Mesothelial cell of epicardium (in vitro differentiated cells): Measurements from ENCODE around the gene CDH11. TPM values are rescaled to one million over a fixed set of nuclear protein-coding genes. Genes with fewer than 3 reads are reported as not detected.

Source experiments
- DNase-seq, 2 experiments: peaks; one replicate each; pipeline ENCODE4 v3.0.0; 2021; ENCODE audit warnings: low spot score in 2 of 2; ENCODE audit not compliant: unreplicated experiment in 2 of 2
- H3K27ac Mint-ChIP-seq: 2 replicates; pipeline ENCODE4 v1.8.0; 2021; ENCODE audit warnings: mixed read lengths
- H3K27me3 Mint-ChIP-seq: 2 replicates; pipeline ENCODE4 v1.8.0; 2021; ENCODE audit warnings: low read depth, mixed read lengths
- H3K36me3 Mint-ChIP-seq: 2 replicates; pipeline ENCODE4 v1.8.0; 2021; ENCODE audit warnings: mixed read lengths
- H3K4me1 Mint-ChIP-seq: 2 replicates; pipeline ENCODE4 v1.8.0; 2021; ENCODE audit warnings: mixed read lengths
- H3K4me3 Mint-ChIP-seq: 2 replicates; pipeline ENCODE4 v1.8.0; 2021; ENCODE audit warnings: mild to moderate bottlenecking, moderate library complexity, mixed read lengths
- H3K9me3 Mint-ChIP-seq: 2 replicates; pipeline ENCODE4 v1.8.0; 2021; ENCODE audit warnings: mixed read lengths
- total RNA-seq: library from RNA; stranded (reverse); gene quantifications from 3 replicates; pipeline ENCODE4 v1.2.1, GENCODE V29; 2021
- TF ChIP-seq, protein P1 (sequence below): fragments of 200-600 bp; sonication (generic); IDR thresholded peaks from one replicate; pipeline ENCODE4 v1.5.0; 2021; ENCODE audit warnings: antibody characterized with exemption; ENCODE audit not compliant: unreplicated experiment

The CDH11 gene
- total RNA-seq, 1 donor from 2014 or later, result 376 TPM

DNA sequence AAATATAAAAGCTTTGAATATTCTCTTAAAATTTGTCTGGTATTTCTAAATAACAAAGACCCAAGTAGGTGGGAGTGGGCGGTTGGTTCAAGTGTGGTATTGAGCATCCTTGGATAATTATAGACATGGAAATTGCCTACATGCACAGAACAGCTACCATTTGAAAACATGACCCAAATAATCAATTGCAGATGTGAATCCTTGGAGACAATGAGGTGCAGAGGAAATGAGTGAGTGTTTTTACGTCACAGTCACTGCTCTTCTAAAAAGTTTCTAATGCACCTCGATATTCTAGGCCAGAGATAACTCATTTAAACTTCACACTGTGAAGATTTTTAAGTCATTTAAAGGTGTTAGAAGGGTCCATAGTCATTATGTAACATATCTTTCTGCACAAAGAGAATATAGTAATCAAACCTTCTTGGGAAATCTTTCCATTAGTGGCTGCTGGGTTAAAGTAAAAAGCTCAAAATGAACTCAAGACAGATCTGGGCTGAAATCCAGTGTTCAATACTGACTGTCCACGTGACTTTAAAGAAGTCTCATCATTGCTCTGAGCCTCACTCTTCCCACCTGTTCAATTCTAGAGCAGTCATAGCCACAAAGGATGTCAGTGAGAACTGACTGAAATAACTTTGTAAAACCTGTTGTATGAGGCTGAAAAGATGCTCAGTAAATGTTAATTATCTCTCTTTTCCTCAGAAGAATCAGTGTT, 144.5 kb downstream of the CDH11 start:
- H3K27ac Mint-ChIP-seq, result no peak overlapping the region
- peaks cover 9% of the 10 kb centered on the region for H3K4me1 Mint-ChIP-seq
- DNase-seq, result no peak
- no peaks in the 10 kb centered on the region for H3K27me3 Mint-ChIP-seq
- peaks cover 15% of the 10 kb centered on the region for H3K36me3 Mint-ChIP-seq
- TF ChIP-seq, protein P1, sequence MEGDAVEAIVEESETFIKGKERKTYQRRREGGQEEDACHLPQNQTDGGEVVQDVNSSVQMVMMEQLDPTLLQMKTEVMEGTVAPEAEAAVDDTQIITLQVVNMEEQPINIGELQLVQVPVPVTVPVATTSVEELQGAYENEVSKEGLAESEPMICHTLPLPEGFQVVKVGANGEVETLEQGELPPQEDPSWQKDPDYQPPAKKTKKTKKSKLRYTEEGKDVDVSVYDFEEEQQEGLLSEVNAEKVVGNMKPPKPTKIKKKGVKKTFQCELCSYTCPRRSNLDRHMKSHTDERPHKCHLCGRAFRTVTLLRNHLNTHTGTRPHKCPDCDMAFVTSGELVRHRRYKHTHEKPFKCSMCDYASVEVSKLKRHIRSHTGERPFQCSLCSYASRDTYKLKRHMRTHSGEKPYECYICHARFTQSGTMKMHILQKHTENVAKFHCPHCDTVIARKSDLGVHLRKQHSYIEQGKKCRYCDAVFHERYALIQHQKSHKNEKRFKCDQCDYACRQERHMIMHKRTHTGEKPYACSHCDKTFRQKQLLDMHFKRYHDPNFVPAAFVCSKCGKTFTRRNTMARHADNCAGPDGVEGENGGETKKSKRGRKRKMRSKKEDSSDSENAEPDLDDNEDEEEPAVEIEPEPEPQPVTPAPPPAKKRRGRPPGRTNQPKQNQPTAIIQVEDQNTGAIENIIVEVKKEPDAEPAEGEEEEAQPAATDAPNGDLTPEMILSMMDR, result no peak
- H3K9me3 Mint-ChIP-seq, result peaks cover 7% of the 10 kb centered on the region
- H3K4me3 Mint-ChIP-seq, result no peak overlapping the region

DNA sequence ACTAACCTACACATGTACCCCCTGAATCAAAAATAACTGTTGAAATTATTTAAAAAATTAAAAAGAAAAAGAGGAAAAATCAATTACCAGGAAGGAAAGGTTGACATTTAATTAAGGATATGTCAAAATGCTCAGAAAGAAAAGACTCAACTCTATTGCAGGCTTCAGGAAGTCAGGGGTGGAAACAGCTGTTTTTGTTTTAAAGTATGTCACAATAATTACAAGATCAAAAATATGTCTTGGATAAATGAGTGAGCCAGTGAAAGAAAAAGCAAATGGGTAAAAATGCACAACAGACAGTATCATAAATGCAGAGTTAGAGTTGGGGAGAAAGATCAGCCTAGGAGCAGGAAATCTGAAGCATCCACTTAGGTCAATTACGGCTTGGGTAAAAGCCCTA, 146.0 kb downstream of the CDH11 start:
- TF ChIP-seq, protein P1, result no peak
- Mint-ChIP-seq H3K27me3 (no peaks in the 10 kb centered on the region), H3K9me3 (peaks cover 7% of the 10 kb centered on the region), H3K36me3 (peaks cover 12% of the 10 kb centered on the region), H3K4me1 (peaks cover 9% of the 10 kb centered on the region), H3K27ac (peak overlapping the region; percentile 1), H3K4me3 (no peak overlapping the region)
- DNase-seq, result no peak

DNA sequence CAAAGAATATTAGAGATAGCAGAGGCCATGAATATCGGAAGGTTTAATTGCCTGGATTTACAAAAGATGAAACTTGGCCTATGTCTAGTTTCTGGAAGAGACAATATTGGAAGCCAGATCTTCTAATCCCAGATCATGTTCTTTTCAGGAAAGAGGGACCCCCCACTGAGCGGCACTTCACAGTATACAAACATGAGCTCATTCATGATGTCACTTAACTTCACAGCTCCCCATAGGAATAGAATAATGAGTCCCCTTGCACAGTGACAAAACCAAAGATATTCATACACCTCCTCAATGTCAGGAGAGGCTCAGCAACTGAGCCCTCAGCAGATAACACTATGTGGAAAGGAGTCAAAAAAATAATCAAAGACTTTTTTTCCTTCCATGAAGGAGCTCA, 147.5 kb downstream of the CDH11 start:
- Mint-ChIP-seq H3K27me3 (no peaks in the 10 kb centered on the region), H3K4me1 (peaks cover 9% of the 10 kb centered on the region), H3K27ac (no peak overlapping the region), H3K36me3 (peaks cover under 1% of the 10 kb centered on the region), H3K9me3 (no peaks in the 10 kb centered on the region), H3K4me3 (no peak overlapping the region)
- TF ChIP-seq, protein P1, result no peak
- DNase-seq, result no peak

DNA sequence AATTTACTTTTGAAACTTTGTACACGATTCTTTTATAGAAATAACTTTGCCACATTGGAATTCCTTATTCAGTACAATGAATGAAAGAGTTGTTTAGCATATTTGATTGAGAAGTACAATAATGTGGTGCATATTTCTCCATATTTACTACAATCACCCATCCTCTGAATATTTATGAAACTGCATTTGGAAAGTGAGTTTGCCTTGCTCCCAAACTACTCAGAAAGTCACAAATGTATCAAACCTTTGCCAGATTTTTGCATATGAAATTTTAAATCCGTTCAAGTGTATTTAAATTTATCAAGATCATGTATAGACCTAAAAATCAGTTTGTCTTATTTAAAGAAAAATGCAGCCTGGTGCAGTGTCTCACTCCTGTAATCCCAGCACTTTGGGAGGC, 148.7 kb downstream of the CDH11 start:
- Mint-ChIP-seq H3K4me1 (peaks cover 9% of the 10 kb centered on the region), H3K27ac (no peak overlapping the region), H3K27me3 (no peaks in the 10 kb centered on the region), H3K4me3 (no peak overlapping the region), H3K36me3 (no peaks in the 10 kb centered on the region), H3K9me3 (no peaks in the 10 kb centered on the region)
- no peak for DNase-seq
- TF ChIP-seq, protein P1, result no peak

DNA sequence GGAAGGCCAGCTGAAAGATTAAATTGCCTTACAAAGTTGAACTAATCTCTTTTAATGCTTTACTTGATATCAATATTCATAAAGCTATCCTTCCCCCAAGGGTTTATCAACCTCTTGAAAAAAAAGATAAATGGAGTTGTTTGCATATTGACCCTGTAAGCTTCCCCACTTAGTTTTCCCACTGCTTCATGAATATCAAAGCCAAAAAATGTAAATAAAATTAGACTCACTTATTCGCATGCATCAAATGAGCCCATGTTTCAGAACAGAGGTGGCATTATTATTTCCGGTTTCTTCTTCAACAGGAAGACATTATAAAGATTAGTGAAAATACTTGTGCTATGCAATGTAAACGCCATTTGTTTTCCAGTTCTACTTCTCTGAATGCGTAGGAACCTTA, 150.7 kb downstream of the CDH11 start:
- no peak overlapping the region for H3K27ac Mint-ChIP-seq
- H3K9me3 Mint-ChIP-seq, result no peaks in the 10 kb centered on the region
- no peaks in the 10 kb centered on the region for H3K27me3 Mint-ChIP-seq
- DNase-seq, result no peak
- H3K4me3 Mint-ChIP-seq, result no peak overlapping the region
- TF ChIP-seq, protein P1, result no peak
- peaks cover 7% of the 10 kb centered on the region for H3K4me1 Mint-ChIP-seq
- H3K36me3 Mint-ChIP-seq, result no peaks in the 10 kb centered on the region

DNA sequence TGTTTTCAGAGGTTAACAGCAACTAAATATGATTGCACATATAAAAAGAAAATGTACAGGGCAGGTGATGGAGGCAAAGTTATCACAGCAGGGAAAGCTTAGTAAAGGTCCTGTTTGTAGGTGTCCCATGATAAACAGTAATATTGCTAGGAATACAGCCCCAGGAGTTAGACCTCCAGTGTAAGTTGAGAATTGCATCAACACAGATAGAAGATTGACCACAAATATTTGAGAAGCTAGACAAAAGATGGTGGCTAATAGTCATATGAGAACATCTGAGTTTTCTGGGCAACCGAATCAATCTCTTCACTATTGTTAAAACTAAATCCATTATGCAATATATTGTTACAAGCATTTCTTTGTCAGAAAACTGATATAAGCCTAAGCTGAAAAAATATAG, 152.6 kb downstream of the CDH11 start:
- Mint-ChIP-seq H3K4me1 (no peaks in the 10 kb centered on the region), H3K36me3 (no peaks in the 10 kb centered on the region), H3K27ac (no peak overlapping the region), H3K27me3 (no peaks in the 10 kb centered on the region), H3K9me3 (no peaks in the 10 kb centered on the region), H3K4me3 (no peak overlapping the region)
- TF ChIP-seq, protein P1, result no peak
- DNase-seq, result no peak
